SJSA1 (cell line): ENCODE data around the gene NT5C3B. TPM values are rescaled to one million over a fixed set of nuclear protein-coding genes. Genes with fewer than 3 reads are reported as not detected.
"Not testable (repeated sequence)": the region's sequence is repeated elsewhere in the genome, so short reads cannot be mapped to it uniquely, and the experiment has no call there.

ENCODE experiments used
- DNase-seq, 2 experiments: peaks; one replicate each; pipeline ENCODE4 v3.0.0-alpha.2; 2015 to 2020; ENCODE audit warnings: low spot score in 2 of 2, low read depth in 1 of 2
- H3K27ac ChIP-seq: fragments of 250-450 bp; sonication (Bioruptor Pico); 2 replicates; pipeline ENCODE4 v1.5.1; 2020; ENCODE audit warnings: mild to moderate bottlenecking, moderate library complexity
- H3K27me3 ChIP-seq: fragments of 250-450 bp; sonication (Bioruptor Pico); replicated peaks from 2 replicates; pipeline ENCODE4 v1.5.1; 2020; ENCODE audit warnings: mild to moderate bottlenecking, moderate library complexity
- H3K36me3 ChIP-seq: fragments of 250-450 bp; sonication (Bioruptor Pico); 2 replicates; pipeline ENCODE4 v1.5.1; 2020; ENCODE audit warnings: mild to moderate bottlenecking
- H3K4me1 ChIP-seq: fragments of 250-450 bp; sonication (Bioruptor Pico); replicated peaks from 2 replicates; pipeline ENCODE4 v1.6.1; 2021; ENCODE audit warnings: mild to moderate bottlenecking
- H3K4me3 ChIP-seq: fragments of 250-450 bp; sonication (Bioruptor Pico); 2 replicates; pipeline ENCODE4 v1.5.1; 2020; ENCODE audit warnings: mild to moderate bottlenecking
- H3K9me3 ChIP-seq: fragments of 250-450 bp; sonication (Bioruptor Pico); replicated peaks from 2 replicates; pipeline ENCODE4 v1.5.1; 2020; ENCODE audit warnings: mild to moderate bottlenecking
- total RNA-seq: library from RNA; depleted of rRNA; stranded (reverse); fragments of >200 nt; shearing (Covaris generic); gene quantifications from 2 replicates; pipeline ENCODE4 v1.2.3, GENCODE V29; 2014; rRNA removed

The NT5C3B gene
- total RNA-seq = 54.7 and 84.9 TPM in 2 replicates

DNA sequence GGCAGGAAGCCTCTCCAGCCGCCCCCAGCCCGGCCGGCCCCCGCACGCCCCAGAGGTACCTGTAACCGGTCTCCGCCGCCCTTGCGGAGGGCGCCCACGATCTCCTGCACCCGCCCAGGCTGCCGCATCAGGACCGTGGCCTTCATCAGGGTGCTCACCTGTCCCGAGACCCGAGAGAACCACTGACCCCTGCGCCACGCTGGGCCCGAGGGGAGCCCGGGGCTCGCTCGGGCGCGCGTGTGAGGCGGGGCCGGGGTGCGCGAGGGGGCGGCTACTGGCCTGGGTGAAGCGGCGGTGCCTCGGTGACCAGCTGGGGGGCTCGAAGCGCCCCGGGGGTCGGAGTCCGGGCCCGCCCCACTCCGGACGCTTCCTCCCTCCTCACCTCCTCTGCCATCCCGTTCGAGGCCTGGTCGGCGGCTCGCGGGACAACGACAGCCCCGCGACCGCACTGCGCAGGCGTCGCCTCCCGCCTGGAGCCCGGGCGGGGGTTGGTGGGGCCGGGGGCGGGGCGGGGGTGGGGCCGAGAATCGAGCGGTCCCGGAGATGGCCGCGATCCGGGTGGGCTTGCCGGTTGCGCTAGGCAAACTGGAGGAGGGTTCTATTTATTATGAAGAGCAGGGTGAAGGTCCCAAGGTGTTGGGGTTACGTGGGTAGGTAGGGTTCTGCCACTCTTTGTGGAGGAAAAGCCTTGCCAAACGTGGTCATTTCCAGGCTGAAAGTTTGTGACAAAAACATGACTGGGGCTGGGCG lies at the start of gene NT5C3B:
Gene NT5C3B, minus strand, starts transcription at position 433 of the 750 bp plus-strand sequence. Its CDS starts 39 bp downstream, at position 394.
- H3K9me3 ChIP-seq = no peaks in the 10 kb centered on the region
- DNase-seq = peak; percentile 58 to 59
- peak within 1 kb of the TSS; percentile 29; the same call in 1 of the 2 replicates for H3K27ac ChIP-seq
- no peaks in the 10 kb centered on the region for H3K27me3 ChIP-seq
- H3K4me1 ChIP-seq = peaks cover 9% of the 10 kb centered on the region
- H3K4me3 ChIP-seq = peak within 1 kb of the TSS; percentile 92
- H3K36me3 ChIP-seq = peaks cover 20% of the 10 kb centered on the region

DNA sequence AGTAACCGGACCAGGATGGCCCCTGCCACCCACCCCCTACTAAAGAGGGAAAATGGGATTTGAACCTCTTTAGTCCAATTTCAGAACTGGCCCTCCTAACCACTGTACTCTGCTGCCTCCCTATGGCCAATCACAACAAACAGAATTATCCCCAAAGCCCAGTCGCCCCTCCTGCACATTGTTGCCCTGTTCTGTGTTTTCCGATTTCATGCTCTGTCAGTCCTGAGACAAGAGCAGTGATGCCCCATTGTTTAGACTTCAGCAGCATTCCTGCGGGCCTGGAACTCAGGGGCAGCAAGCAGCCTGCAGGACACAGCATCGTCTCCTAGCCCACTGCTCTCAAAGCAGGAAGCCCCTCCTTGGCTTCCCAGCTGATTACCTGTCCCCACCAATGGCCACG lies 49.7 kb upstream of the NT5C3B start:
- no peaks in the 10 kb centered on the region for H3K4me1 ChIP-seq
- no peaks in the 10 kb centered on the region for H3K9me3 ChIP-seq
- H3K36me3 ChIP-seq = peaks cover 85% of the 10 kb centered on the region
- no peak for DNase-seq
- no peak overlapping the region for H3K27ac ChIP-seq
- no peak overlapping the region for H3K4me3 ChIP-seq
- no peaks in the 10 kb centered on the region for H3K27me3 ChIP-seq

DNA sequence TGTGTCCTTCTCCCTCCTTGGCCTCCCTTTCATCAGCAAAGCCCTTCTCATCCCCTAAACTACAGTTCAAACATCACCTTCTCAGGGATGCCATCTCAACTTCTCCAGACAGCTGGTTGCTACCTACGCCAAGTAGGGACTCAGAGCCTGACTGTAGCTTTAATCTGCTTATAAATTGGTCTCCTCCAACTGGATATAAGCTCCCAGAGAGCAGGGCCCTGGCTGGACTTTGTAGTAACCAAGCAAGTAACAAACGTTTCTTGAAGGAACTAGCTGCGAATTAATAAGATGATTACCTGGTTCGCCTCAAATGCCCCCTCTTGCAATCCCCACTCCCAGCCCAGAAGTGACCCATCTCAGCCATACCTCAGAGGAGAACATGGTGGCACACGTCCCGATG lies 46.7 kb upstream of the NT5C3B start:
- H3K27me3 ChIP-seq = no peaks in the 10 kb centered on the region
- H3K9me3 ChIP-seq = no peaks in the 10 kb centered on the region
- H3K4me3 ChIP-seq = no peak overlapping the region
- peaks cover 82% of the 10 kb centered on the region for H3K36me3 ChIP-seq
- no peak for DNase-seq
- no peak overlapping the region for H3K27ac ChIP-seq
- no peaks in the 10 kb centered on the region for H3K4me1 ChIP-seq

DNA sequence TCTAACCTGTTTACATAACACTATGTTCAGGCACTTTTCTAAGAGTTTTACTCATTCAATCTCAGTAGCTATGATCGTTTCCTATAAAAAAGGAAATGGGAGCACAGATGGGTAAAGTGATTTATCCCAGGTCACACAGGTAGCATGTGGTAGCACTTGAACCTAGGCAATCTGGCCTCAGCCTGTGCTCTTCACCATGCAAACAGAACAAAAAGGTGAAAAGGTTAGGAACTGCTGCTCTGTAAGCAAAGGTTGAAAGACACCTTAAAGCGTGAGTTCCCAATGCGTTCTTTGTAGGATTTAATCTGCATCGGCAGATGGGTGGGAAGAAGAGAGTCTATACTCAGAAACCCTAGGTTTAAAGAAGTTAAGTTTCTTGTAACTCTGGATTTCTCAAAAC lies 44.1 kb upstream of the NT5C3B start:
- Histone ChIP-seq H3K27me3 (no peaks in the 10 kb centered on the region), H3K4me3 (no peak overlapping the region), H3K4me1 (no peaks in the 10 kb centered on the region), H3K36me3 (peaks cover 69% of the 10 kb centered on the region), H3K27ac (no peak overlapping the region), H3K9me3 (no peaks in the 10 kb centered on the region)
- DNase-seq = no peak

DNA sequence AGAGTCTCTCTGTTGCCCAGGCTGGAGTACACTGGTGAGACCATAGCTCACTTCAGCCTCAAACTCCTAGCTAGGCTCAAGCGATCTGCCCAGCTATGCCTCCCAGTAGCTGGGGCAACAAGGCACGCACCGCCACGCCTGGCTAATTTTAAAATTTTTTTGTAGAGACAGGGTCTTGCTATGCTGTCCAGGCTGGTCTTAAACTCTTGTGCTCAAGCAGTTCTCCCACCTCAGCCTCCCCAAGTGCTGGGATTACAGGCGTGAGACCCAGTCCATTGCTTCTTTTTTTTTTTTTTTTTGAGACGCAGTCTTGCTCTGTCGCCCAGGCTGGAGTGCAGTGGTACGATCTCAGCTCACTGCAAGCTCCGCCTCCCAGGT lies 38.2 kb upstream of the NT5C3B start:
- H3K36me3 ChIP-seq = peaks cover 78% of the 10 kb centered on the region
- not testable (repeated sequence) for DNase-seq, H3K27ac ChIP-seq, H3K27me3 ChIP-seq, H3K4me3 ChIP-seq, H3K4me1 ChIP-seq, H3K9me3 ChIP-seq

DNA sequence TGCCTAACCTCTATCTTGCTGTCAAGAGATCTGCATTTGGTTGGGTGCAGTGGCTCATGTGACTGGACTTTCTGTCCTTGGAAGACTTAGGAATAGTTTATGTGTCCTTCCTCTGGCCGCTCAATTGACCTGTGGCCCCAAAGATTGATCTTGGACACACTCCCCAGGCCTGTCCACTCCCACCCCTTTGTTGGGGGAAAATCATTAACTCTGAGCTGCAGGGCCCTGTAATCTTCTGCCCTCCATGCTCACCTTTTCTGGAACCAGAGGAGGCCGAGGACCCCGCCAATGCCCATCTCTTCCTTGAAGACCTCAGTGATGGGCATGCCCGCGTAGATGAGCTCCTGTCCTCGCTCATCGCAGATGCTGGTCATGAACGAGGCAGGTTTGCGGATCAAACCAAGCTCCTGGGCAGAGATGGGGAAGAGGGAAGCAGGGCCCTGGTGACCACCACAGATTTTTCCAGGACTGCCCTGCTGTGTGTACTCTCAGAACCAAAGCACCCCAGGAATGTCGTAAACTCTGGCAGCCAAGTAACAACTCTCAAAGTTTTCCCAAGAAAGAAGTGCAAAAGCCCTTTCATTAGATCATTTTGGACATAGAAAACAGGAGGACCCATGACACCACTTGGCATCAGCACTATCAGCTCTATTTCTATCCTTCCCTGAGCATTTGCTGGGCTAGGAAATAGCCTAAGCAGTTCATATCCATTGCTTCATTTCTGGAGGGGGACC lies 37.7 kb upstream of the NT5C3B start:
- H3K4me1 ChIP-seq = no peaks in the 10 kb centered on the region
- peaks cover 77% of the 10 kb centered on the region for H3K36me3 ChIP-seq
- H3K27ac ChIP-seq = no peak overlapping the region
- H3K4me3 ChIP-seq = no peak overlapping the region
- DNase-seq = no peak
- no peaks in the 10 kb centered on the region for H3K27me3 ChIP-seq
- no peaks in the 10 kb centered on the region for H3K9me3 ChIP-seq

DNA sequence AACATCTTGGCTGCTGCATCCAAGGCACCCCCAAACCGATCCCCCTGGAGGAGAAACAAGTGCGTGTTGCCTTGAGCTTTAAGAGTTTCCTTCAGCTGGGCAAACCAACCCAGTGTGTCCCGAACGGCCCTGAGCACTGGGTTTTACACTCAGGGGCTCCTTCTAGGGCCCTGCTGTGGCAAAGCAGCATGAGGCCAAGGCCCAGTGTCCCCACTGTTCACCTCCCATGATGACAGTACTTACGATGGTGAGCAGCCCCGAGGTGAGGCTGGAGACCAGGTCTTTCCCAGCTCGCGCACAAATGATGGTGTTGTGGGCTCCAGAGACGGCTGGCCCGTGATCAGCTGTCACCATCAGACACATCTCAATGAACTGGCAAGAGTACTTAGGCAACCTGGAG lies 35.8 kb upstream of the NT5C3B start:
- Histone ChIP-seq H3K36me3 (peaks cover 68% of the 10 kb centered on the region), H3K9me3 (no peaks in the 10 kb centered on the region), H3K4me3 (no peak overlapping the region)

DNA sequence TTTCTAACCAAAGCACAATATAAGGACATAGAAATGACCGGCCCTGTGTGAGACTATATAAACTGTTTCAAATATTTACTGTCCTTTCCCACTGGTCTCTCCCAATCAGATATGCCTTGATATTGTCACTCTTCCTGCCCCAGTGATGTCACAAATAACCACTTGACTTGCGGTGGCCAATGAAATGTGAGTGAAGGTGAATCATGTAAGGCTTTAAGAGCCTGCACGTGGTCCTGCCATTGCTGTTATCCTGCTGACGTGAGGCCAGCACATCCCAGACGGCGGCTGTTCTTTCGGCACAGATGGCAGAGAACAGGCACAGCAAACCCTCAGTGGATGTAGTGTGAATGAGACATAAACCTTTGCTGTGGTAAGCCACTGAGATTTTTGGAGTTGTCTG lies 34.6 kb upstream of the NT5C3B start:
- H3K4me1 ChIP-seq = peaks cover under 1% of the 10 kb centered on the region; the same call in 1 of the 2 replicates
- no peak for DNase-seq

More for the DNA sequence above, 35.8 kb upstream of the NT5C3B start:
- Histone ChIP-seq H3K27me3 (no peaks in the 10 kb centered on the region), H3K27ac (no peak overlapping the region), H3K4me1 (no peaks in the 10 kb centered on the region)
- DNase-seq = no peak

DNA sequence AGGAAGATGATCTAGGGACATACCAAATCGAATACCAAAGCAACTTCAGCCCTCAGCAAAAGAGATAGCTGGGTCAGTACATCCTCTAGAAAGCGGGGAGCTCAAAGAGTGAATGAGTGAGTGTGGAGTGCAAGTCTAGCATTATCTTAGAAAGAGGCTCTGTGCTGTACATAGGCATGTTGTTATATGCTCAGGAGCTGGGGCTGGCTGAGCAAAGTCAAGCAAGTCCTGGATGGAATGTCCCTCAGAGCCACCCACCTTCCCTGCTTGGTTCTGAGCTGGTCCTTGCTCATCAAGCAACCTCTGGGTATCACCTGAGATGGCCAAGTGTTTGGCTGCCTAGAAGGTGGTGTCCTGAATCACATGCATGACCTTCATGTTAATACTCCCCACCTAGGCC lies 34.1 kb upstream of the NT5C3B start:
- no peak for DNase-seq
- H3K36me3 ChIP-seq = peaks cover 71% of the 10 kb centered on the region
- H3K27me3 ChIP-seq = no peaks in the 10 kb centered on the region
- no peak overlapping the region for H3K27ac ChIP-seq
- peaks cover 3% of the 10 kb centered on the region; the same call in 1 of the 2 replicates for H3K4me1 ChIP-seq
- no peak overlapping the region for H3K4me3 ChIP-seq
- H3K9me3 ChIP-seq = no peaks in the 10 kb centered on the region

More for the DNA sequence above, 34.6 kb upstream of the NT5C3B start:
- Histone ChIP-seq H3K4me3 (no peak overlapping the region), H3K9me3 (no peaks in the 10 kb centered on the region), H3K27ac (no peak overlapping the region), H3K27me3 (no peaks in the 10 kb centered on the region), H3K36me3 (peaks cover 70% of the 10 kb centered on the region)

DNA sequence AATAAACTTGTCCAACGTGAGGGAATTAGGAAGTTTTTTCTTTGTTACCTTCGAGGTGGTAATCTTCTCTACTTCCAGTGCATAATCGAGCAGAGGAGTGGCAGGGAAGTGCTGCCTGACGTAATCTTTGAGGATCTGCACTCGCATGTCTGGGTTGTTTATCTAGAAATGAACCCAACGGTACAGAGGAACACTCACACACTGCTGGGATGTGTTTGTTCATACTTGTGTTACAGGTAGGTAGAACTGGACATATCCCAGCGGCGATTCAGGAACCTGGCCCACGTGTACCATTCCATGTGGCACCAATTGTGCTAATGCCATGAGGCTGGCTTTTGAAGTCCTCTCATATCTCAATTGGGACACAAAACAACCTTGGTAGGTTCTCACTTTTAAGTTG lies 33.4 kb upstream of the NT5C3B start:
- Histone ChIP-seq H3K27ac (no peak overlapping the region), H3K9me3 (no peaks in the 10 kb centered on the region), H3K36me3 (peaks cover 75% of the 10 kb centered on the region)

DNA sequence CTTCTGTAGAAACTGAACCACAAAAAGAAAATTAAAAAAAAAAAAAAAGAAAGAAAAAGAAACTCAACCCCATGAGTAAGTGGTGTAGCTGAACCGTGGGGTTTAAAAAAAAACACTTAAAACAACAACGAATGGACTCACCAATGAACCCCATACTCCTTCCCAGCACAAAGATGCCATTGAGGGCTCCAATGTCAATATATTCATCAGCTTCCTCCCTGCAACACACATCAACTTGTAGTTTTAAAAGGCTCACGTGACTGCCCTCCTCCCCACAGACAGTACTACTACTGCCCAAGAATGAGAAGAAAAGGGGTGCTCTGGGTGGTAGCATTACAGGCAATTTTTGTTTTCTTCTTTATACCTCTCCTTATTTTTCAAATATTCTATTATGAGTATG lies 32.5 kb upstream of the NT5C3B start:
- Histone ChIP-seq H3K4me3 (no peak overlapping the region), H3K9me3 (no peaks in the 10 kb centered on the region), H3K36me3 (peaks cover 68% of the 10 kb centered on the region), H3K27ac (no peak overlapping the region), H3K4me1 (peaks cover 11% of the 10 kb centered on the region), H3K27me3 (no peaks in the 10 kb centered on the region)
- DNase-seq = no peak

More for the DNA sequence above, 33.4 kb upstream of the NT5C3B start:
- Histone ChIP-seq H3K4me3 (no peak overlapping the region), H3K27me3 (no peaks in the 10 kb centered on the region), H3K4me1 (peaks cover 3% of the 10 kb centered on the region; the same call in 1 of the 2 replicates)
- DNase-seq = no peak

DNA sequence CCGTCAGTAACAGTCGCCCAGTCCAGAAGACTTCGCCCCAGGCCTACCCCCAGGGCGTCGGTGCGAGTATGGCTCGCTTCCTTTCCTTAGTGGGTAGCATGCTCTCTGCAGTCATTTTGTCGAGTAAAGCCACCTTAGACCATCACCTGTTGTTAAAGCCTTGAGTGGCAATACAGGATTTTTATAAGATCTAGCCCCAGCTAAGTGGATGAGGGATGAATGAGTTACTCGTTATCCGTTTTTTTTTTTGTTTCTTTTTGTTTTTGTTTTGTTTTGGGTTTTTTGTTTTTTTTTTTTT lies 29.5 kb upstream of the NT5C3B start:
- Histone ChIP-seq H3K9me3 (no peaks in the 10 kb centered on the region), H3K4me1 (peaks cover 13% of the 10 kb centered on the region), H3K4me3 (peak overlapping the region; percentile 81), H3K27me3 (no peaks in the 10 kb centered on the region), H3K27ac (no peak overlapping the region), H3K36me3 (peaks cover 39% of the 10 kb centered on the region)
- DNase-seq = no peak

DNA sequence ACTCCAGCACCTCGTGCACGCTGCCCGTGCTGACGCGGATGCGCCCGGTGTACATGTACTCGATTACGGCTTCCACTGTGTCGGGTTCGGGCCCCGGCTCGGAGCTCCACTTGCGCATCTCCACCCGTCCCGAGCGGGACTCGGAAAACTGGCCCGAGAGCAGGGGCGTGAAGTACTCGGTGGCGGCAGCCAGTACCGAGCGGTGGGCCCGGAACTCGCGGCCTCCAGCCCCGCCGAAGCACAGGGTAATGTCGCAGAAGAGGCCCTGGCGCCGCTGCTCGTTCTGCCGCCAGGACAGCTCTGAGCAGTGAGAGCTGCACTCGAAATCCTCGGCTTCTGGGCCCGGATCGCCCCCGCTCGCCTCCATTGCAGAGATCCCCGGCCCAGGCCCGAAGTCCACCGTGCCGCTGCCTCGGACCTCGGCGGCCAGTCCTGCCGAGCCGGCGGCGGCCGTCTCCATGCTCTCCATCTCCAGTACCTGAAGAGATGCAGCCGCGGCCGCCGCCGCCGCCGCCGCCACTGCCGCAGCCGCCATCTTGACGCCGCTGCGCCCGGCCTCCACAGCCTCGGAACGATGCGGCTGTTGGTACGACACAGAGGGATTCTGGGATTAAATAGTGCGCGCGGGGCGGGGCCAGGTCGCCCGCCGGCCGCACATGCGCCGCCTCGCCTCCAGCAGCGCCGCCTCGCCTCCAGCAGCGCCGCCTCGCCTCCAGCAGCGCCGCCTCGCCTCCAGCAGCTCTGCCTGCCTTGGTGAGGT lies 29.0 kb upstream of the NT5C3B start, which contains the start of gene KLHL11:
Gene KLHL11, minus strand, starts transcription at position 588 of the 760 bp plus-strand sequence. Its CDS starts 53 bp downstream, at position 535.
- peaks cover 34% of the 10 kb centered on the region for H3K36me3 ChIP-seq

DNA sequence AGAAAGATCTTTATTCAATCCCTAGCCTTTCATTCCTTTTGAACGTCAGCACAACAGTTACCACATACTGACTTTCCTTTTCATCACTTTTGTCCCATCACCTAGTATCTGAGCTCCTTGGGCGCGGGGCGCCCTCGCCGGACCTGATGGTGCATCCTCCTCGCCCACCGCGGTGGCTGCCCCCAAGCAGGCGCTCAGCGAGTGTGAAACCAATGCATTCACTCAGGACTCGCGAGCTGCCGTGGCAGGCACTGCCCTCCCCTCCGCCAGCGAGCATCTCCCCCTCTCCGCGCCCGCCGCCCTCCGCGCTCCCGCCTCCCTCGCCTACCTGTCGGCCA lies 28.4 kb upstream of the NT5C3B start:
- Histone ChIP-seq H3K36me3 (peaks cover 29% of the 10 kb centered on the region), H3K4me1 (peaks cover 13% of the 10 kb centered on the region), H3K27me3 (no peaks in the 10 kb centered on the region), H3K4me3 (peak overlapping the region; percentile 81), H3K9me3 (no peaks in the 10 kb centered on the region), H3K27ac (no peak overlapping the region)
- DNase-seq = no peak

More for the DNA sequence above, 29.0 kb upstream of the NT5C3B start, which contains the start of gene KLHL11:
- H3K27me3 ChIP-seq = no peaks in the 10 kb centered on the region
- no peaks in the 10 kb centered on the region for H3K9me3 ChIP-seq
- peak within 1 kb of the TSS; percentile 81 for H3K4me3 ChIP-seq
- DNase-seq = peak; percentile 78 to 85
- H3K4me1 ChIP-seq = peaks cover 13% of the 10 kb centered on the region
- H3K27ac ChIP-seq = peak within 1 kb of the TSS; percentile 36
